ENCODE data around the gene NR5A1. TPM values are rescaled to one million over a fixed set of nuclear protein-coding genes. Genes with fewer than 3 reads are reported as not detected.

NR5A1 gene
- total RNA-seq, 4 donors from 2014 or later: not detected

GRCh38 chr9:124502711-124503702, 4.2 kb downstream of the NR5A1 start:
- Histone ChIP-seq H3K4me1 (peaks cover 0 to 24% (median 7%) of the 10 kb centered on the region in 4 donors), H3K4me3 (peak overlapping the region in 1 of 4 donors; percentile 2), H3K27me3 (peaks cover 0 to 76% of the 10 kb centered on the region in 2 donors), H3K27ac (no peak overlapping the region), H3K9me3 (no peaks in the 10 kb centered on the region), H3K36me3 (no peaks in the 10 kb centered on the region)
- WGBS, 2 donors: 10 to 16% methylated on average over 32 to 56 of the region's 96 CpGs
- DNase-seq (ENCODE audit: low spot score in 2 of 2): no peak
- TF ChIP-seq EP300 (IDR thresholded peaks at IDR 0.05) (peak in 1 of 2 donors; percentile 63), POLR2A (IDR thresholded peaks at IDR 0.05) (no peak)

- no peaks in the 10 kb centered on the region for H3K36me3 ChIP-seq
- H3K4me3 ChIP-seq: no peak overlapping the region
- TF ChIP-seq CTCF (IDR thresholded peaks at IDR 0.05) (no peak), POLR2A (IDR thresholded peaks at IDR 0.05) (no peak), EP300 (IDR thresholded peaks at IDR 0.05) (no peak)
- no peaks in the 10 kb centered on the region for H3K9me3 ChIP-seq
- H3K4me1 ChIP-seq: peaks cover 0 to 24% (median 7%) of the 10 kb centered on the region in 4 donors
- no peak for DNase-seq (ENCODE audit: low spot score in 2 of 2)
- peaks cover 0 to 76% of the 10 kb centered on the region in 2 donors for H3K27me3 ChIP-seq
- WGBS, 2 donors: 61 to 65% methylated on average over 11 of the region's 11 CpGs
- H3K27ac ChIP-seq: no peak overlapping the region
Measured at GRCh38 chr9:124501771-124502320, 5.4 kb downstream of the NR5A1 start.

GRCh38 chr9:124500796-124501611, 6.2 kb downstream of the NR5A1 start:
- TF ChIP-seq POLR2A (IDR thresholded peaks at IDR 0.05) (no peak), CTCF (IDR thresholded peaks at IDR 0.05) (no peak), EP300 (IDR thresholded peaks at IDR 0.05) (no peak)
- H3K4me3 ChIP-seq: no peak overlapping the region
- 59 to 63% methylated on average over 11 to 12 of the region's 12 CpGs for WGBS, 2 donors
- H3K36me3 ChIP-seq: no peaks in the 10 kb centered on the region
- peaks cover 0 to 24% (median 7%) of the 10 kb centered on the region in 4 donors for H3K4me1 ChIP-seq
- H3K27me3 ChIP-seq: peaks cover 0 to 72% of the 10 kb centered on the region in 2 donors
- no peak overlapping the region for H3K27ac ChIP-seq
- no peaks in the 10 kb centered on the region for H3K9me3 ChIP-seq
- DNase-seq (ENCODE audit: low spot score in 2 of 2): no peak

GRCh38 chr9:124500028-124500795, 7.0 kb downstream of the NR5A1 start:
- Histone ChIP-seq H3K27ac (no peak overlapping the region), H3K9me3 (no peaks in the 10 kb centered on the region), H3K4me1 (peaks cover 0 to 24% (median 7%) of the 10 kb centered on the region in 4 donors), H3K4me3 (no peak overlapping the region), H3K36me3 (no peaks in the 10 kb centered on the region), H3K27me3 (peaks cover 0 to 64% of the 10 kb centered on the region in 2 donors)
- DNase-seq (ENCODE audit: low spot score in 2 of 2): no peak
- 85 to 88% methylated on average over 28 of the region's 40 CpGs for WGBS, 2 donors
- TF ChIP-seq CTCF (IDR thresholded peaks at IDR 0.05) (no peak), POLR2A (IDR thresholded peaks at IDR 0.05) (no peak), EP300 (IDR thresholded peaks at IDR 0.05) (no peak)

- 77 to 91% methylated on average over 3 of the region's 3 CpGs for WGBS, 2 donors
- Histone ChIP-seq H3K9me3 (no peaks in the 10 kb centered on the region), H3K36me3 (no peaks in the 10 kb centered on the region), H3K27ac (no peak overlapping the region), H3K27me3 (peaks cover 0 to 65% of the 10 kb centered on the region in 2 donors), H3K4me1 (peaks cover 0 to 17% (median 6%) of the 10 kb centered on the region in 4 donors), H3K4me3 (no peak overlapping the region)
- no peak for TF ChIP-seq EP300 (IDR thresholded peaks at IDR 0.05)
- no peak for TF ChIP-seq POLR2A (IDR thresholded peaks at IDR 0.05)
- TF ChIP-seq CTCF (IDR thresholded peaks at IDR 0.05): no peak
- no peak for DNase-seq (ENCODE audit: low spot score in 2 of 2)
Measured at GRCh38 chr9:124499216-124499615, 8.0 kb downstream of the NR5A1 start.
